ENCODE data around the gene MEP1A. TPM values are rescaled to one million over a fixed set of nuclear protein-coding genes. Genes with fewer than 3 reads are reported as not detected.
"Not testable (repeated sequence)": the region's sequence is repeated elsewhere in the genome, so short reads cannot be mapped to it uniquely, and the experiment has no call there.

MEP1A gene
- polyA plus RNA-seq, 2 of the 4 experiments (the other 2 are of a cell fraction), result not detected

- CTCF ChIA-PET, result no interaction called here
- no peak for TF ChIP-seq FOSL2 (IDR thresholded peaks at IDR 0.05)
- TF ChIP-seq FOSL2 (CRISPR knock-in tag; IDR thresholded peaks at IDR 0.05), result no peak
- no peak for TF ChIP-seq RNF2 (IDR thresholded peaks at IDR 0.05; ENCODE audit: borderline replicate concordance, low read depth)
- no peak for TF ChIP-seq RCOR1 (IDR thresholded peaks at IDR 0.05; ENCODE audit: low read depth, low read length)
- no peak for TF ChIP-seq ESRRA (IDR thresholded peaks at IDR 0.05; ENCODE audit: borderline replicate concordance, low read length)
- TF ChIP-seq SMC3 (IDR thresholded peaks at IDR 0.05), result no peak
- no peak for TF ChIP-seq ZC3H11A (IDR thresholded peaks at IDR 0.05)
- TF ChIP-seq CHD4 (IDR thresholded peaks at IDR 0.05; ENCODE audit: borderline replicate concordance), result no peak
- no peak for DNase-seq (ENCODE audit: low read depth in 1 of 2, low spot score in 1 of 2)
- 23% methylated on average over 2 of the region's 2 CpGs for WGBS (ENCODE audit: missing lambda C conversion rate)
- Histone ChIP-seq H3K27ac (no peak overlapping the region), H3K4me2 (no peak overlapping the region), H3K4me3 (no peak overlapping the region), H3K4me1 (no peaks in the 10 kb centered on the region), H3K9me3 (no peaks in the 10 kb centered on the region)
- ATAC-seq, result no peak
- POLR2A ChIA-PET, result no interaction called here
- no peak for FAIRE-seq
Measured at GRCh38 chr6:46763466-46763865, 29.7 kb upstream of the MEP1A start.

GRCh38 chr6:46764280-46764679, 28.9 kb upstream of the MEP1A start:
- CTCF ChIA-PET; POLR2A ChIA-PET; H3K9me3 ChIP-seq; ATAC-seq; DNase-seq (ENCODE audit: low read depth in 1 of 2, low spot score in 1 of 2); H3K27ac ChIP-seq; FAIRE-seq; H3K4me3 ChIP-seq; H3K4me2 ChIP-seq; H3K4me1 ChIP-seq: not testable (repeated sequence)
- WGBS (ENCODE audit: missing lambda C conversion rate), result 69% methylated on average over 10 of the region's 10 CpGs

GRCh38 chr6:46764961-46765360, 28.2 kb upstream of the MEP1A start:
- Histone ChIP-seq H3K4me1 (no peaks in the 10 kb centered on the region), H3K4me3 (no peak overlapping the region), H3K9me3 (no peaks in the 10 kb centered on the region), H3K4me2 (no peak overlapping the region), H3K27ac (no peak overlapping the region)
- FAIRE-seq (no peak), ATAC-seq (no peak), DNase-seq (ENCODE audit: low read depth in 1 of 2, low spot score in 1 of 2) (no peak)
- POLR2A ChIA-PET, result no interaction called here
- CTCF ChIA-PET, result no interaction called here
- 66% methylated on average over 5 of the region's 5 CpGs for WGBS (ENCODE audit: missing lambda C conversion rate)
- TF ChIP-seq ATOH8 (CRISPR knock-in tag; IDR thresholded peaks at IDR 0.05; ENCODE audit: low read depth) (no peak), MAZ (IDR thresholded peaks at IDR 0.05; ENCODE audit: borderline replicate concordance, low read depth, low read length) (no peak), POLR2A (IDR thresholded peaks at IDR 0.05; ENCODE audit: low read length) (no peak), FOSB (CRISPR knock-in tag; IDR thresholded peaks at IDR 0.05) (no peak), REST (IDR thresholded peaks at IDR 0.05) (no peak), JUN (IDR thresholded peaks at IDR 0.05) (no peak), KDM1A (IDR thresholded peaks at IDR 0.05; ENCODE audit: low read depth) (no peak), TFCP2L1 (CRISPR knock-in tag; IDR thresholded peaks at IDR 0.05) (no peak), ELK1 (IDR thresholded peaks at IDR 0.05; ENCODE audit: low read depth, low read length) (no peak), BHLHE40 (IDR thresholded peaks at IDR 0.05; ENCODE audit: low read depth, low read length) (no peak), EP300 (IDR thresholded peaks at IDR 0.05) (no peak), ZFP36 (IDR thresholded peaks at IDR 0.05; ENCODE audit: borderline replicate concordance, partially characterized antibody) (no peak), GATA3 (IDR thresholded peaks at IDR 0.05; ENCODE audit: borderline replicate concordance) (no peak), CEBPB (IDR thresholded peaks at IDR 0.05) (no peak), RCOR1 (IDR thresholded peaks at IDR 0.05; ENCODE audit: low read depth, low read length) (no peak), RNF2 (IDR thresholded peaks at IDR 0.05; ENCODE audit: borderline replicate concordance, low read depth) (no peak), HDAC2 (IDR thresholded peaks at IDR 0.05) (no peak), HOXB13 (CRISPR knock-in tag; IDR thresholded peaks at IDR 0.05; ENCODE audit: low read depth) (no peak)

All from A549 (cell line).